ENCODE measurements around the gene LMLN.

Gene LMLN

GRCh38 chr3:198062068-198062465, 102.0 kb downstream of the LMLN start:
- Histone ChIP-seq H3K27ac (ENCODE audit: low read depth, low read length) (no peak overlapping the region), H3F3A (ENCODE audit: control insufficient read depth, insufficient read depth) (no peaks in the 10 kb centered on the region), H3K36me3 (ENCODE audit: control insufficient read depth, low read length) (no peaks in the 10 kb centered on the region), H3K79me2 (ENCODE audit: control insufficient read depth, low read length) (no peaks in the 10 kb centered on the region), H3K9me2 (replicated peaks; ENCODE audit: control insufficient read depth, low read length) (no peaks in the 10 kb centered on the region), H3K4me2 (ENCODE audit: low read length) (no peak overlapping the region), H3K9me3 (ENCODE audit: control insufficient read depth, insufficient read depth, low read length) (no peaks in the 10 kb centered on the region), H3K27me3 (ENCODE audit: control insufficient read depth, low read length) (peaks cover 4% of the 10 kb centered on the region), H3K4me3 (ENCODE audit: low read length) (no peak overlapping the region), H4K20me1 (ENCODE audit: control insufficient read depth, insufficient read depth, low read depth, low read length) (no peaks in the 10 kb centered on the region), H3K4me1 (ENCODE audit: control insufficient read depth, low read length) (peaks cover 8% of the 10 kb centered on the region)
- TF ChIP-seq CTCF (IDR thresholded peaks at IDR 0.05; ENCODE audit: low read depth, low read length, poor library complexity, severe bottlenecking): no peak
- TF ChIP-seq EZH2phosphoT487 (IDR thresholded peaks at IDR 0.05; ENCODE audit: borderline replicate concordance, low read length): no peak

DNA sequence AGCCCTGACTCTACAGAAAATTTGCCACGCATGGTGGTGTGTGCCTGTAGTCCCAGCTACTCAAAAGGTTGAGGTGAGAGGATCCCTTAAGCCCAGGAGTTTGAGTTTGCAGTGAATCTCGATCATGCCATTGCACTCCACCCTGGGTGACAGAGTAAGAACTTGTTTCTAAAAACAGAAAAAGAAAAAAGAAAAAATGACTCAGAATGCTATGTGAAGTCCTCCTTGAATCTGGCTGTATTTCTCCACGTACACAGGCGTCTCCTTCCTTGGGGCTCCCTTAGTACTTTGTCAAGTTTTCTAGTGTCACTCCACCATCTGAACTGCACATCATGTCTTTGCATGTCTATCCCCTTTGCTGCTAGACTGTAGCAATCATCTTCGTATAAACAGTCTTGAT, 104.4 kb downstream of the LMLN start:
- no peak overlapping the region for H3K4me2 ChIP-seq (ENCODE audit: low read length)
- no peaks in the 10 kb centered on the region for H3K9me2 ChIP-seq (replicated peaks; ENCODE audit: control insufficient read depth, low read length)
- H3K79me2 ChIP-seq (ENCODE audit: control insufficient read depth, low read length): no peaks in the 10 kb centered on the region
- no peaks in the 10 kb centered on the region for H3F3A ChIP-seq (ENCODE audit: control insufficient read depth, insufficient read depth)
- H3K4me1 ChIP-seq (ENCODE audit: control insufficient read depth, low read length): peaks cover 14% of the 10 kb centered on the region
- no peak for TF ChIP-seq EZH2phosphoT487 (IDR thresholded peaks at IDR 0.05; ENCODE audit: borderline replicate concordance, low read length)
- TF ChIP-seq CTCF (IDR thresholded peaks at IDR 0.05; ENCODE audit: low read depth, low read length, poor library complexity, severe bottlenecking): no peak
- no peaks in the 10 kb centered on the region for H3K9me3 ChIP-seq (ENCODE audit: control insufficient read depth, insufficient read depth, low read length)
- H3K27me3 ChIP-seq (ENCODE audit: control insufficient read depth, low read length): no peaks in the 10 kb centered on the region
- no peaks in the 10 kb centered on the region for H4K20me1 ChIP-seq (ENCODE audit: control insufficient read depth, insufficient read depth, low read depth, low read length)
- no peak overlapping the region for H3K4me3 ChIP-seq (ENCODE audit: low read length)
- no peaks in the 10 kb centered on the region for H3K36me3 ChIP-seq (ENCODE audit: control insufficient read depth, low read length)
- no peak overlapping the region for H3K27ac ChIP-seq (ENCODE audit: low read depth, low read length)

DNA sequence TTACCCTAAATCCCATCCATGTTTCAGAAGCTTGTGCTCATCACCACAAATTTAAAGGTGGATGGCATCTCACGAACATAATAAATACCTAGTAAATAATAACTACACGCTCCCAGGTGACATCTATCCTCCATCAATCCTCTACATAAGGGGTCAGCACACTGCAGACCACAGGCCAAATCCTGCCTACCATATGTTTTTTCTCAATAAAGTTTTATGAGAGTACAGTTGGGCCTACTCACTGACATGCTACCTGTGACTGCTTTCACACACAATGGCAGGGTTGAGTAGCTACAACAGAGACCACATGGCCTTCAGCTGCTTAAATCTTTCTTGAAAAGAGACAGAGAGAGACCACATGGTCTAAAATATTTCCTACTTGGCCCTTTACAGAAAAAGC, 105.9 kb downstream of the LMLN start:
- Histone ChIP-seq H3K4me1 (ENCODE audit: control insufficient read depth, low read length) (peaks cover 14% of the 10 kb centered on the region), H3K9me3 (ENCODE audit: control insufficient read depth, insufficient read depth, low read length) (no peaks in the 10 kb centered on the region), H3K4me2 (ENCODE audit: low read length) (no peak overlapping the region), H3K27ac (ENCODE audit: low read depth, low read length) (no peak overlapping the region), H3F3A (ENCODE audit: control insufficient read depth, insufficient read depth) (no peaks in the 10 kb centered on the region), H3K9me2 (replicated peaks; ENCODE audit: control insufficient read depth, low read length) (no peaks in the 10 kb centered on the region), H4K20me1 (ENCODE audit: control insufficient read depth, insufficient read depth, low read depth, low read length) (no peaks in the 10 kb centered on the region), H3K79me2 (ENCODE audit: control insufficient read depth, low read length) (no peaks in the 10 kb centered on the region), H3K27me3 (ENCODE audit: control insufficient read depth, low read length) (no peaks in the 10 kb centered on the region), H3K36me3 (ENCODE audit: control insufficient read depth, low read length) (no peaks in the 10 kb centered on the region), H3K4me3 (ENCODE audit: low read length) (no peak overlapping the region)
- TF ChIP-seq EZH2phosphoT487 (IDR thresholded peaks at IDR 0.05; ENCODE audit: borderline replicate concordance, low read length): no peak

DNA sequence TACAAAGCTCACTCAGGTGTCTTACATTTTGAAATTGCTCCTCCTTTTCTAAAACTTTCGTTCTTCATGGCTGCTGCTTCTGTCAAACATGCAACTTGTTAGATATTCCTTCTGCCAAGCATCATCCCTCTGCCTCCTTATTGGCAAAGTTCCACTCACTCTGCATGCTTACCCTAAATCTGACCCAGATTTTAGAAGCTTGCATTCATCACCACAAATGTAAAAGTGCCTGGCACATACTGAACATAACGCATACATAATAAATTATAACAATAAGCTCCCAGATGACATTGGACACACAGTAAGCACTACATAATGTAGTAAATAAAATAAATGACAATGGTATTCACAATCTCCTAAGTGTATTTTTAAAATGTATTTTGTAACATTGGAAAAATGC, 107.4 kb downstream of the LMLN start:
- peaks cover 17% of the 10 kb centered on the region for H3K4me1 ChIP-seq (ENCODE audit: control insufficient read depth, low read length)
- no peak overlapping the region for H3K27ac ChIP-seq (ENCODE audit: low read depth, low read length)
- no peaks in the 10 kb centered on the region for H3K79me2 ChIP-seq (ENCODE audit: control insufficient read depth, low read length)
- H3K9me3 ChIP-seq (ENCODE audit: control insufficient read depth, insufficient read depth, low read length): no peaks in the 10 kb centered on the region
- H4K20me1 ChIP-seq (ENCODE audit: control insufficient read depth, insufficient read depth, low read depth, low read length): no peaks in the 10 kb centered on the region
- H3F3A ChIP-seq (ENCODE audit: control insufficient read depth, insufficient read depth): no peaks in the 10 kb centered on the region
- H3K27me3 ChIP-seq (ENCODE audit: control insufficient read depth, low read length): 0 out of 2 replicates have a peak, but pooled peaks cover 6% of the 10 kb centered on the region
- no peaks in the 10 kb centered on the region for H3K36me3 ChIP-seq (ENCODE audit: control insufficient read depth, low read length)
- H3K9me2 ChIP-seq (replicated peaks; ENCODE audit: control insufficient read depth, low read length): no peaks in the 10 kb centered on the region
- H3K4me2 ChIP-seq (ENCODE audit: low read length): peak overlapping the region; percentile 45
- H3K4me3 ChIP-seq (ENCODE audit: low read length): no peak overlapping the region
- no peak for TF ChIP-seq EZH2phosphoT487 (IDR thresholded peaks at IDR 0.05; ENCODE audit: borderline replicate concordance, low read length)
- TF ChIP-seq CTCF (IDR thresholded peaks at IDR 0.05; ENCODE audit: low read depth, low read length, poor library complexity, severe bottlenecking): no peak

All from DOHH2 (cell line).